NCI-H82 treated with DMSO at 0.1 percent for 48 hours (cell line): ENCODE measurements around the gene DPP4.

ENCODE experiments used
- DNase-seq: peaks from one replicate; lab custom pipeline; 2025; ENCODE audit not compliant: unreplicated experiment; lab: John Stamatoyannopoulos, UW

Gene DPP4

DNA sequence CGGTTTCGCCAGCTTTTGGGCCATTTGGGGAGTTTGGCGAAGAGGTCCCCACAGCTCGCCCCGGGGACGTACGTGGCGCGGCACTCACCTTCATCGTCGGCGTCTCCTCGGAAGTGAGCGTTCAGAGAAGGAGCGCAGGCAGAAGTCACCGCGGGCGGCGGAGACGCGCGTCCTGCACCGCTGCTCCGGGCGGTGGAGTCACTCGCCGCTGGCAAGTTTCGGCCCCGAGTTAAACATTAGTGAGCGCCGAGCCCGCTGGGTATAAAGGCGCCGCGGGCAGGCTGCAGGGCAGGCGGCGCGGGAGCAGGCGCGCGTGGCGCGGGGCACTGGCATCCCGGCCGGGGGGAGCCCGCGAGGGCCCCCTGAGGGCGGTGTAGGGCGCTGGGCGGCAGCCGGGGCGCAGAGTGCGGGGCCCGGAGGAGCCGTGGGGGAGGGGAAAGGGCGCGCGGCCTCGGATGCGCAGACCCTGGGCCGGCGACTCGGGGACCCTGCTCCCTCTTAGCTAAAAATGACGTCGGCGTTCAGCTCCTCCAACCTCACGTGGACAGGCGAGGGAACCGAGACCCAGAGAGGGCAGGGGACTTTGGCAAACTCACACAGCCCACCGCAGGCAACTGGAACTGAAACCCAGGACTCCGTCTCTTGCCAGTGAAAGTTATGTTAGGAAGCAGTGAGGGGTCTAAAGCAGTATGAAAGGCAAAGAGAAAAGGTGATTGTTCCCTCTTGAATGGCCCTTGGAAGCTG is at the start of gene DPP4:
Gene DPP4 (minus strand): TSS at position 328 of the 744 bp plus-strand sequence. CDS start 234 bp downstream, at position 94.
- DNase-seq = no peak

DNA sequence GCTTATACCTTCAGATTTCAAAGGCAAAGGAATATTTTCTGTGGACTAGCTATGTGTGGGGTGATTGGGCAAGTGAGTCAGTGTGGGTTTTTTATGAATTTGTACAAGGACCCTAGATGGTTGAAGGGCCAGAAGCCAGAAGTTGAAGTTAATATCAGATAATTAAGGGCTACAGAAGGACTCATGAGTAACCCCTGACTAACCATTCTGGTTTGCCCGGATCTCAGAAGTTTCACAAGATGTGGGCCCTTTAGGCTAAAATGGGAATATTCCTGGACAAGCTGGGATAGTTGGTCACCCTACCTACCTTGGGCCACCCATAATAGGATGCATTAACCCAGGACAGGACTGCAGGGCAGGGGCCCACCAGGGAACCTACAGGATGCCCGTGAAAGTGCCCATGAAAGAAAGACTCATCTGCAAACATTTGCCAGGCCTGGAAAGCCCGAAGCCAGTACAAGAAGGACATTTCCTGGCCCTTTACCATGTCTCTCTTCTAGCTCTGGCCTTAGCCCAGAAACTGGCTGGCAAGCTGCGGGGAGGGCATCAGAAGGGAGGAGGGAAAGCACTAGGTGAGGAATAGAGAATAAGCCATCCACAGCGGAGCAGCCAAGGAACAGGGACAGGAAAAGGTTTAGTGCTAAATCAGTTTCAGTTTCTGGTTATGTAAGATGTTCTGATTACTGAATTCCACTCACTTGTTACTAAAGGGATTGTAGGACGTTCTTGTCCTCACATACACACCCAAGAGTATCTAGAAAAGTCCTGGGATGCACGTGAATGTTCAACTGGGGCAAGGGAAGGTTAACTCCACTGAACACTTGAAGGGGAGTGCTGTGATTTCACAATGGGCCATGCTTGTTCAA is 44.4 kb upstream of the DPP4 start:
- no peak for DNase-seq

DNA sequence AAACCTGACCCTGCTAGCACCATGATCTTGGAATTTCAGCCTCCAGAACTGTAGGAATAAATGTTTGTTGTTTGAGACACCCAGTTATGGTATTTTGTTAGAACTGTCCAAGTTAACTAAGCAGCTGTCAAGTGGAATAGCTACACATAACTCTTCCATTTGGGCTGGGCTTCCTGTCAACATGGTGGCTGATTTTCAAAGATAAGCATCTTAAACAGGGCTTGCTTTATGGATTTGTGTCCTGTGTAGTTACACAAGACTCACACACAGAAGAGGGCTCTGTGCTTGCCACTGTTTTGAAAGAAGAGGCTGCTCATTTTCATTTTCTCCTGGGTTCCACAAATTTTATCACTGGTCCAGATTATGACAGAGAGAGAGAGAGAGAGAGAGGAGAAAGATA is 42.3 kb upstream of the DPP4 start:
- no peak for DNase-seq

DNA sequence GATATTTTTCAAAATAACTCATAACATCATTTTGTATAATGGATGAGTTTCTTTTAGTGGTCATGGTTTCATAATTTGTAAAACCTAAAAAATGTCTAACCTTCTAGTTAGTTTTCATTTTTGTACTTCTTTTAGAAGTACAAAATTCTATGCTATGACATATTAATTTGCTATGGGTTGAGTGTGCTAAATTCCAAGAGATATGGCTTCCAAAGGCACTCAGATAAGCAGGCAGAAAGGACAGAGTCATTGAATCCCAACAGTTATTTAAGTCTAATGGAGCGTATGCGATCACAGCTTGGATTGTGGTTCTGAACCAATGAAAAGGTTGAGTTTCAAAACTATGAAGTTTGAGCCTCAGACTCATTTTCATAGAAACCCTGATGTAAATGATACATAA is 41.1 kb upstream of the DPP4 start:
- no peak for DNase-seq

DNA sequence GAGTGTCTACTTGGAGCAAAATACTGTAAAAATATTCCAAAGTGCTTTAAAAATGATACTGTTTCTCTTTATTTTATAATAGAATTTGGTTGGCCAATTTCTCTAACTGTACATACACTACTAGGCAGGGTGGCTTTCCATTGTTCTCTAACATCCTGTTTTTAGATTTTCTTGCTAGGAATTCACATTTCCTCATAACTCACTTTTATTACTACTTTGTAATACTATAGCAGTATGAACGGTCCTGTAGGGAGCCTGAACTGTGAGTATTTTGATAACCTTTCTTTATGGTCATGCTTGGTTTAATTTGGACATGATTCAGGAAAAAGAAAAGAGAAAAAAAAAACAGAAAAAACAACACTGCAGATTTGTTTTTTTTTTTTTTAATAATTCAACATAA is 40.3 kb upstream of the DPP4 start:
- no peak for DNase-seq

DNA sequence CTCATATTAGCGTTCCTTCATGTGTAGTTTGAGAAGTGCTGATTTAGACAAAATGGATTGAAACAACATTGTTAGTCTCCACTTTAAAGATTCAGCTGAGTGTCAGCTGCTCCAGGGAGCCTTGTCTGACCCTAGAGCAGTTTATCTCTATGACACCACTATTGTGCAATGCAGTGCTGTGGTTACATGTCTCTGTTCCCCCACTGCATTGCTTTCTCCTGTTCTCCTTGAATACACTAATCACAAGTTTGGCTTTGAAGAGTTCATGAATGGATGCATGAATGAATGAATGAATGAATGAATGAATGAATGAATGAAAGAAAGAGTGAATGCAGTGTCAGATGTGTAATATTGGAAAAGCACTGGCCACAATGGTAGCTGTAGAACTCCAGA is 39.8 kb upstream of the DPP4 start:
- no peak for DNase-seq

DNA sequence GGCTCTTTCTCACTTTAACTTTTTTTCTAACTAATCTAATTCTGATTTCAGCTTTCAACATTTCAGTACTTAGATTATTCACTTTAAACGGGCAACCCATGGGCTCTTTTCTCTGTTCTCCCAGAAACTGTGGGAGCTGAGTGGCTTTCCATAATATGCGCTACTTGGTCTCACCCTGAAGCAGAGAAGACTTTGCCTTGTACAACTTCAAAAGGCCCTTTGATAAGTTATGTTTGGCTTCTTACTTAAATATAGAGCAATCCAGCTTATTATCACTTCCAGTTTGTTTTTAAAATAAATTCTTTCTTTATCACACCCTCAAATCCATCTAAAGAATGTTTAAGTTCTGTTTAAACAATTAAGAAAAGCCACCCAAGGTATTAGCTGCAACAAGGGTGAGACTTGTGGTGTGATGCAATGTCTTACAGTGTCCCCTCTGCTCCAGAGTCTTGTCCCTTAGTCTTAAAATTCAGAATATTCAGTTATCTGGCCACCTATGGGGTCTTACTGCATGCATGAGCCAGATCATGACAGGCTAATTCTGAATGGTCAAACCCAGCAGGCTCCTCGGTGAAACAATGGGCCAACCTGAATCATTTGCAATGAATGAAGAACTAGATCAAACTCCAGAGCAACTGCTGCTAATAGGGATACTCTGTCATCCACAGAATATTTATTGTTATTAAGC is 39.2 kb upstream of the DPP4 start:
- DNase-seq = no peak

DNA sequence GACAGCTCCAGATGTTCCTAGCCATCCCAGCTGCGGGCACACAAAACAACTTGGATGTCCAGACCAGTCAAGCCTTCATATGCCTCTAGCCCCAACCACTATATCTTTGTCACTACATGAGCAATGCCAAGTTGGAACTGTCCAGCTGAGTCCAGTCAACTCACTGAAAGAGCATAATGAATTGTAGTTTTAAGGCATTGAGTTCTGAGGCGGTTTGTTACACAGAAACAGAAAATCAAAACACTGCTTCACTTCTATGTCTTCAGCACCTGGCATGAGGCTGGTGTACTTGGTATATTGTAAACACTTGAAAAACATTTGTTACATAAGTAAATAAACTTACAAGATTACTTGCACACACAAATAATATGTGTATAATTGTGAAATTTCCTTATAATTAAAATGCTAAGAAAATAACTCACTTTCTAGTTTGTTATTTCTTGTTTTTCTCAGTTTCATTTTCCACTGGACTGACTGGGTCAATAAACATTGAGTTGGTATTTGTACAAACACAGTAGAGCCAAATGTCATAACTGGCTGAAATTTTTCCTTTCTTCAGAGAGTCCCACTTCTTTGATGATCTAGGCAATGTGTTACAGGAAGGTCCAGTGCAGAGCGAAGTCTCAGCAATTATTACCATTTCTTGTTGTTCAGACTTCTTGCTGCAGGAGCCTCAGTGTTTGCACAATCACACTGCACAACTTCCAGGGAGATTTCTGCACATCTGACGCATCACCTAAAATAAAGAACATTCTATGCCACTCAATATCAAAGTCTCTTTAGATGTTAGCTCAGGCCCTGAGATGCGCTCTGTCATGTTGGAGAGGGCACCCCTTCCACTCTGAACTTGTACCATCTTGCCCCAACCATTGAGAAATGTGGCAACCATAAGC is 38.2 kb upstream of the DPP4 start:
- no peak for DNase-seq

DNA sequence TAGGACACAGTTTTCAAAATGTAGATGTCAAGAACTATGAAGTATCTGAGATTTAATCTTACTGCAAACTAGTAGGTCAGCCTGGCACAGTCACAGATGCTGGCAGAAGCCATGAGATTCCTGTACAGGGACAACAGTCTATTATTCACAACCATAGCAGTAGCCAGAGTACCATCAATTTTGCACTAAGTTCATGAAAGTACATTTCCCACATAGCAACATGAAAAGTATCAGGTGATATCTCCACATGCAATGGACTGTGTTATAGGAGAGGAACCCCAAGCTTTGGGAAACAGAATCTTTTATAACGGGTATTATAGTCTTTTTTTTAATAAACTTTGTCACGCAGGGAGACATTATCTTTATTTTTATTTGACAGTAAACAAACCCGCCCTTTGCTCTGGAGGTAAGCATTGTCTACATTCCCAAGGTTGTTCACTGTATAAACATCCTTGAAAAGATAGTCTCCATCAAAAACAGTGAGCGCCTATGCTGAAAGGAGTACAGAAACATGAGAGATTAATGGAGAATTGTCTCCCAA is 33.4 kb upstream of the DPP4 start:
- DNase-seq = no peak

DNA sequence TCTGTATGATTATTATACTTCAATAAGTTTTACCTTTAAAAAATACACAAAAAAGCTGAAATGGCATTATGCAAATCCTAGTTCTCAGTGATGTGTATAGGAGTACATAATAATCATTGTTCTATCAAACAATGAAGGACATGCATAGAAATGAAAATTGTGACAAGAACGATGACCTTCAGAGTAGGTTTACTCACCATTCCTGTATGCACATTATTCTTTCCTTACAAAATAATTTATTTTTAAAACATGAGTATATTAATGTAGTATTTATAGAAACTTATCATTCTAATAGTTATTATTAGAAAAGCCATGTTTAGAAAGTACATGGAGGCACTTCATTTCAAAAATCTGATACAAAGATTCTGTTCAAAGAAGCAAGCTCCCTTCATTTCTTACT is 32.7 kb upstream of the DPP4 start:
- no peak for DNase-seq

DNA sequence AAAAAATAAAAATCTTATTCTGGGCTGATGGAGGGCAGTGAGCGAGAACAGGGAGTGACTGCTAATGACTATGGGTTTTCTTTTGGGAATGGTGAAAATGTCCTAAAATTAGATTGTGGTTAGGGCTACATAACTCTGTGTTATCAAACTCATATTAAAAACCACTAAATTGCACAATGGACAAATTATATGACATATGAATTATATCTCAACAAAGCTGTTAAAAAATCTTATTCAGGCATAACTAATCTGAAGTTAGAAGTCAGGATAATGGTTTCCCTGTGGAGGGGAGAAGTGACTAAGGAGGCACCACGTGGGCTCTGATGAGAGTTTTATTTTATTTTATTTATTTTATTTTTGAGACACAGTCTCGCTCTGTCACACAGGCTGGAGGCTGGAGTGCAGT is 32.1 kb upstream of the DPP4 start:
- DNase-seq = no peak

DNA sequence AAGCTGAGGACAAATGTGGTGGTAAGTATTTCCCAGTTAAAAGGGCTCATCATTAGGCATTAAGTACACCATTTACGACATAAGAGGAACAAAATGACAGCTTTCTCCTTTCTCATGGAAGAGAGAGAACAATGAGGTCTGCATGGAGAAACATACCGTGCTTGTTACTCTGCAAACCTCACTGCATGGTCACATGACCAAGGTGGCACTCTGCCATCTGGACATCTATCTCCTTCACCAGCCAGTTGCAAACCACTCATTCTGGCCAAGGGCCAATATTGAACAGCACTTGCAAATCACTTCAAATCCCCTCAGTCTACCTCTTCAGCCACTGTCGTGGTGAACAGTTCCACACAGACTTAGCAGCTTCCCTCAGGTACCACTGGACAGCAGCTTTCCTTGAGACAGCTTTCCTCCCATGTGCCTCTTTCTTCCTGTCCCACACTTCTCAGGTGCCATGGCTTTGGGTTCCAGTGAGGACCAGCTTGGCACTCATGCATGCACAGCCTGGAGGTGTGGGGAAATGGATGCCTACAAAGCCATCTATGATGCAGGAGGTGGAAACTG is 29.5 kb upstream of the DPP4 start:
- peak; percentile 49 for DNase-seq

DNA sequence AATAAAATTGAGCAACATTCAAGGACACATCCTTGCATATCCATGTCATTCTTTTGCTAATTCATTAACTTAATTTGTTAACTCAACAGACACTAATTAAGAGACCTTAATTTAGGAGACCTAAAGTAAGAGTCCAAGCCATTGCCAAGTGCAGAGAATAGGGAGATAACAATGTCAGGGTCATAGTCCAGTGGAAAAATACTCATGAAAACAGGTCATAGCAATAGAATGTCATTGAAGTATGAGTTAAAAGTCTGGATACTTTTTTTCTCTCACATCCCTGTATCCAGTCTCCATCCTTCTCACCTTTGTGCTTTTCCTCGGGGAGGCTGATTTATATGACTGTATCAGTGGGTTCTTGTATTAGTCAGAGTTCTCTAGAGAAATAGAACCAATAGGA is 26.6 kb upstream of the DPP4 start:
- DNase-seq = no peak

DNA sequence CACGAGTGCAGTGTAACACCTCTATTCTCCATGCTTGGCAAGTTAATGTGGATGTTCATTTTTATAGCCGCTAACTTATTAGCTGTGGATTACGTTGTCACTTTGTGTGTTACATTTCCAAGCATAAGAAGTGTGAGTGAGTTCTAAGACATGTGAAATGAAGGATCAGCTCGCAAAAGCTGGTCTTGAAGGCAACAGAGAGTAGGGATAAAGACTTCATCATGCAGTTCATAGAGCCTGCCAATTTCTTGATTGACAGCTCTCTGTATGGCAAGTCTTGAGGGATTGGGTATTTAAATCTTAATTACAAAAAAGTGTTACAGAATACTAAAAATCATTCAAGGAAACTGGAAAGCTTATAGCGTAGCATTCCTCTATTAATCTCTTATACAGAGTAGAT is 25.8 kb upstream of the DPP4 start:
- DNase-seq = no peak

DNA sequence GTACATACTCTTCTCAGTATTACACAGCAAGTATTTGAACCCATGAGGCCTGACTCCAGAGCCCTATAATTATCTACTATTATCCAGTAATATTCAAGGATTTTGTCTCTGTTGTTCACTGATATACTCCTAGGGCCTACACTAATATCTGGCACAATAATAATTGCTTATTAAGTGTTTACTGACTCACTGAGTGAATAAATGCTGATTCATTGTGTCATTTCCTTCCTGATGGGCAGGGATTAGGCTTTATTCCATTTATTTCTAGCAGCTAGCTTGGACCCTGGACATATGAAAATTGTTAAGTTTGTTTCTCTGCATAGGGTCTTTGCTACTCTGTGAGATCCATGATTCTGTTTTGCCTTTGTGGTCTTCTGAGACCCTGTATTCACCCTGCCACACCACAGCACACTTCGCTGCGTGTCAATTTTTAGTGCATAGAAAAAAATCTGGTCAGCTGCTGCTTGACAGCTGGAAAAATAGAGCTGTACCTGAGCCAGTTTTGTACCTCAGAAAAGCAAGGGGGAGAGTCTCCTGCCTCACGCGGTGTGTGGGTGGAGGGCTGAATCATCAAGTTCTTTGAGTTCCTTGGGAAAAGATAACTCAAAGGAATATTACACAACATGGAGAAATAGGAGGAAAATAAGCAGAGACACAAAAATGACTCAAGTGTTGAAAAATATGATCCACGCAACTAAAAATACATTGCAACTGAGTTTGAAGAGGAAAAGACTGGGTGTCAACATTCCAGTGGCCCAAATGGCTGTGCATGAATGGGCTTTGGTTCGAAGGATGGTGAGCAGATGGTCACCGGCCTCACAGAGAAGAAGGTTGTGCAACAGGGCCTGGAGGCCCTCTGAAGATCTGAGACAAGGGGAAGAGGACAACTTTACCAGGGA is 18.9 kb upstream of the DPP4 start:
- DNase-seq = no peak

DNA sequence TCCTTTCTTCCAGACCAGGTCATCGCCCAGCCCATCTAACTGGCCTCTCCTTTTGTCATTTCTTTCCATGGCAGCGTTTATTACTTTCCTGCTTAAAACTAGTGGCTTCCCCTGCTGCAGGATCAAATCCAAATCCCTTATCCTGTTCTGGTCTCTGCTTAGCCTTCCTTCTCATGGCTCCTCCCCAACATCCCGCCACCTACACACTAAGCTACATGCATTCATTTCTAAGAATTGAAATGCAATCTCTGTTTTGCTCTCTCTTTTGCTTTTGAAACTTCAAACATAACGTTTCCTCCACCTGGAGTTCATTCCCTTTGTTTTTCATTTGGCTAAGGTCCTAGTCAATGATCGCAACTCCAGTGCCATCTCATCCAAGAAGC is 18.0 kb upstream of the DPP4 start:
- DNase-seq = no peak

DNA sequence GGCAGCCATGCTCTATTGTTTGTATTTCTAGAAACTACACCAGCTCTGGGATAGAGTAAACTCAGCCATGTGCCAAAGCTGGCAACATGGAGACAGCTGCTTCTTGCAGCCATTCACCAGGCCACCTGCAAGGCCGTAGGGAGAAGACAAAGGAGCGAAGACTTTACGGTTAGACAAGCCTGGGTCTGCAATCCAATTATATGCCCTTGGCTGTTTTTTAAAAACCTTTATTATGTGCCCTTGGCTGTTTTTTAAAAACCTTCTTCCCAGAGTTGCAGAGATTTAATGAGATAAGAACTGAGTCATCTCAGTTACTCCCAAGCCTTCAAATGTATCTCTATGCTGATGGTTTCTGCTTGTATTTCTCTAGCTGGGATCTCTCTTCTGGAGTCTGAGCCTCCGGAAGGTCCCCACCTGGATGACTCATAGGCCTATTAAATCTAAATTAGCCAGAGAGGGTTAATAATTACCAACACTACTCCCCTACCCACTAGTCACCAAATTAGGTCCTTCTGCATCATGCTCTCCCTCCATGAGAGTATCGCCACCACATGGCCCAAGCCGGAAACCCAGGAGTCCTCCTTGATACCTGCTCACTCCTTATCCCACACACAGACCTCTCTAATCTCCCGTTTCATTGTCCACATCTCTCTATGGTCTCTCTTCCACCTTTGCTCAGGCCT is 17.5 kb upstream of the DPP4 start:
- DNase-seq = no peak

DNA sequence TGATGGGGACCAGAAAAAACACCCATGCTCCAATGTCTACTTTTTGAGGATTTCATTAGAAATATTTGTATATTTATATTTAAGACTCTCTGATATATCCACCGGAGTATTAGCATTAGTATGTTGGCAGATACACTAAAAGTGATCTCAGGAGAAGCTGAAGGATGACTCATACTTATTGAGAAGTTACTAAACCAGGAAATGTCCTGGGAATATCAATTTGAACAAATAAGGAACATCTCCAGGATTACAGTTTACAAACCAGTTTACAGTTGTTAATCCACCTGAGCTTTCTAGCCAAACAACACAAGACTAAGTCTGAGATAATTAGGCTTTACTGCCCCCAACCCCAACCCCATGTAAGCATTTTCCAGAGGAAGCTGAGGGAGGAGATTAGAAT is 16.1 kb upstream of the DPP4 start:
- DNase-seq = peak; percentile 84

DNA sequence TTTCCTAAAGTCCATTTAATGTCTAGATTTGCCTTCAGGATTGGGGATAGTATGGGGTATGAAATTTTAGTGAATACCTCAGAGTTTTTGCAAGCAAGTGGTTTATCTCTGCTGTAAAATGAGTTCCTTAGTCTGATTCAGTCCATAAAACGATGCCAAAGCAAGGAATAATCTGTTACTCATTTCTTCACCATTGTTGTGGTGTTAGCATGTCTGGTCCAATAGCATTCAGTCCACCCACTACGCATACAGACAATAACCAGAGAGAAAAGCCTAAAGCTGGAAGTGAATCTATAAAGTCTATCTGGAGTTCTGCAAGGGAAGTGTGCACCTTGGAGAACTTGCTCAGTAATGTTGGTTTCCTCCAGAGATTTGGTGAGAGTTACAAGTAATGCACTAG is 12.9 kb upstream of the DPP4 start:
- DNase-seq = no peak
